ENCODE data around the gene C13orf46.

Gene C13orf46

GRCh38 chr13:113955691-113956090, 18.2 kb downstream of the C13orf46 start:
- Mint-ChIP-seq H3K36me3 (ENCODE audit: low read depth) (peaks cover 14% of the 10 kb centered on the region), H3K4me1 (no peaks in the 10 kb centered on the region), H3K27ac (no peak overlapping the region), H3K27me3 (ENCODE audit: low read depth) (peaks cover 5% of the 10 kb centered on the region), H3K9me3 (peaks cover 29% of the 10 kb centered on the region), H3K4me3 (no peak overlapping the region)
- TF ChIP-seq CTCF (IDR thresholded peaks at IDR 0.05; ENCODE audit: unreplicated experiment in 3 of 3) = no peak

GRCh38 chr13:113955235-113955634, 18.6 kb downstream of the C13orf46 start:
- no peak for TF ChIP-seq CTCF (IDR thresholded peaks at IDR 0.05; ENCODE audit: unreplicated experiment in 3 of 3)
- Mint-ChIP-seq H3K4me1 (no peaks in the 10 kb centered on the region), H3K27ac (no peak overlapping the region), H3K9me3 (peaks cover 25% of the 10 kb centered on the region), H3K27me3 (ENCODE audit: low read depth) (peaks cover 5% of the 10 kb centered on the region), H3K4me3 (no peak overlapping the region), H3K36me3 (ENCODE audit: low read depth) (peaks cover 11% of the 10 kb centered on the region)

GRCh38 chr13:113954046-113954835, 19.6 kb downstream of the C13orf46 start:
- no peak for TF ChIP-seq CTCF (IDR thresholded peaks at IDR 0.05; ENCODE audit: unreplicated experiment in 3 of 3)
- no peaks in the 10 kb centered on the region for H3K4me1 Mint-ChIP-seq
- H3K9me3 Mint-ChIP-seq = peaks cover 20% of the 10 kb centered on the region
- H3K27ac Mint-ChIP-seq = no peak overlapping the region
- peaks cover 11% of the 10 kb centered on the region for H3K36me3 Mint-ChIP-seq (ENCODE audit: low read depth)
- peaks cover 5% of the 10 kb centered on the region for H3K27me3 Mint-ChIP-seq (ENCODE audit: low read depth)
- no peak overlapping the region for H3K4me3 Mint-ChIP-seq

DNA sequence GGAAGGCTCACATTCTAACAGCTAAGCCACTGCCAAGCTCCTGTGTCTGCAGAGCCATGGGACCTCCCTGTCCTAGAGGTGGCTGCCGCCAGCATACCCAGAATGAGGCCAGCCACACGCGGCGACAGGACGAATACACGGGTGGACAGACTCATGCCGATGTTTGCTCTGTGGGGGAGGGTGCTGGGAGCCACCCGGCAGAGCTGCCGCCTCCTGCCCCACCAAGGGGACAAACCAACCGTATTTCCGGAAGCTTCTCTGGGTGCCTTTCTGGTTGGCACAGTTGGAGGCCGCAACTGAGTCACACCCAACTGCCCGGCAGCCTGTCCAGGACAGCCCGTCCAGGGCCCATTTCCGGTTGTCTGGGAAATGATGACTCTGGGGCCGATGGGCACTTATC, 20.3 kb downstream of the C13orf46 start:
- H3K4me1 Mint-ChIP-seq = no peaks in the 10 kb centered on the region
- peaks cover 11% of the 10 kb centered on the region for H3K36me3 Mint-ChIP-seq (ENCODE audit: low read depth)
- no peak overlapping the region for H3K4me3 Mint-ChIP-seq
- no peak for TF ChIP-seq CTCF (IDR thresholded peaks at IDR 0.05; ENCODE audit: unreplicated experiment in 3 of 3)
- peaks cover 5% of the 10 kb centered on the region for H3K27me3 Mint-ChIP-seq (ENCODE audit: low read depth)
- no peak overlapping the region for H3K27ac Mint-ChIP-seq
- H3K9me3 Mint-ChIP-seq = peaks cover 14% of the 10 kb centered on the region

DNA sequence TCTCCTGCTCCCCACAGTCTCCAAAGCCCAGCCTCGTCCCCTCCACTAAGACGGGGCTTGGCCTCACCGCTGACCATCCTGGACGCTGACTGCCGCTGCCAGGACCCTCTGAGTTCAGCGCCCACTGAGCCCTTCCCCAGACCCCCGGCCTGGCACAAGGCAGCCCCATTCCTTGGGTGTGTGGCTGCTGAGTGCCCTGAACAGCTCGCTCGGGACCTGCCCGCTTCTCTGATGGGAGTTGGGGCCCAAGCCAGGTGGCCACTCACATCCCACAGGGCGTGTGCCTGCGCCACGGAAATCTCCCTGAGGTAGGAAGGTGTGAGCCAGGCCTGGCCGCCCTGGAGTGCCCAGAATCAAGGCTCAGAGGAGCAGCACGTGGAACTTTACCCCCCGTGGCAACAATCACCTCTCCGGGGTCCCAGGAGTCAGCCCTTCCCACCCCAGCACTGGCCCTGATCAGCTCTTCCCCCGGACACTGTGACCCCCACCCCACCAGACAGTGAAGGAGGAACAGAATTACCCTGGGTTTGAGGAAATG, 20.8 kb downstream of the C13orf46 start:
- H3K4me3 Mint-ChIP-seq = no peak overlapping the region

More for the DNA sequence above, 20.8 kb downstream of the C13orf46 start:
- TF ChIP-seq CTCF (IDR thresholded peaks at IDR 0.05; ENCODE audit: unreplicated experiment in 3 of 3) = no peak
- H3K4me1 Mint-ChIP-seq = no peaks in the 10 kb centered on the region
- no peak overlapping the region for H3K27ac Mint-ChIP-seq
- H3K27me3 Mint-ChIP-seq (ENCODE audit: low read depth) = peaks cover 5% of the 10 kb centered on the region
- peaks cover 11% of the 10 kb centered on the region for H3K36me3 Mint-ChIP-seq (ENCODE audit: low read depth)
- H3K9me3 Mint-ChIP-seq = peaks cover 11% of the 10 kb centered on the region
